OCI-LY1 (cell line): ENCODE results near the gene PDGFD.

Experiments
- CTCF ChIP-seq: fragments of 200-600 bp; sonication (generic), shearing (Covaris generic); IDR thresholded peaks from 2 replicates; pipeline ENCODE4 v1.5.1; 2017; ENCODE audit warnings: mild to moderate bottlenecking, antibody characterized with exemption, low read length, moderate library complexity, mixed read lengths
- EZH2 ChIP-seq: fragments of 200-600 bp; sonication (generic), shearing (Covaris generic); IDR thresholded peaks from 2 replicates; pipeline ENCODE4 v1.8.0; 2017; ENCODE audit warnings: borderline replicate concordance, mixed run types, mild to moderate bottlenecking, antibody characterized with exemption, low read length, moderate library complexity, mixed read lengths

GRCh38 chr11:103872748-103873147 is 291.2 kb downstream of the PDGFD start:
- TF ChIP-seq EZH2 (no peak), CTCF (no peak)
